ENCODE data around the gene SAMD1. TPM values are rescaled to one million over a fixed set of nuclear protein-coding genes. Genes with fewer than 3 reads are reported as not detected.

SAMD1 gene
- 38.7 and 44.5 TPM in 2 replicates for total RNA-seq

GRCh38 chr19:14090509-14091080 is at the start of gene SAMD1:
TSS of gene SAMD1 (minus strand) at chr19:14090751.

GRCh38 chr19:14136509-14137281 is 46.1 kb upstream of the SAMD1 start, which contains the start of gene ASF1B:
TSS of gene ASF1B (minus strand) at chr19:14136589. CDS start at chr19:14136456, 133 bp downstream.

GRCh38 chr19:14117668-14118164 is 27.2 kb upstream of the SAMD1 start, which contains the start of gene PRKACA:
TSS of gene PRKACA (minus strand) at chr19:14117762. CDS start at chr19:14117547, 215 bp downstream.

DNA sequence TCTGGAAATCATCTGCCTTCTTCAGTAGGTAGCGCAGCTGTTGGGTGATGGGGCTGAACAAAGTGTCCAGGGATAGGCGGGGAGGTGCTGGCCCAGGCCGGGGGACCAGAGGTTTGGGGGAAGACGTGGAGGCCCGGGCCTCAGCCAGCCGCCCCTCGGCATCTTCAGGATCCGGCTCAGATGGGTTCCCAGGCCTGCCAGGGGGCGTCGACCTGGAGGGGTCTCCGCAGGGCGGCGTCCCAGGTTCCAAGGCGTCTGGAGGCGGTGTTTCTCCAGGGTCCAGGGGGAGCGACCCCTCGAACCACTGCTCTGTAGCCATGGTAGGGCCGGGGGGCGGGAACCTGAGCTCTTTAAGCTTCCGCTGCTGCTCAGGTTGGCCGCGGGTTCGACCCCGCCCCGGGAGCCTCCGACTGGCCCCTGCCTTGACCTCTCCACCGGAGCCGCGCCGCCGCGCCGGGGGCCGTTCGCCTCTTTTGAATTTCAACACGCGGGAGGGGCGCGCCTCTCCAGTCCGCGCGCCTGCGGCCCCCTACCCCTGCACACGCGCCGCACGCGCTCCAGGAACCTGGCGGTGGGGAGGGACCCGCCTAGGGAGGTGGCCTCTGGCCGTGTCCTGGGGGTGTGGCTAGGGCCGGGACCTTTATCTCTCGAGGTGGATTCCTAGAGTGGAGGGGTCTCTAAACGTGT is 5.1 kb downstream of the SAMD1 start, which contains the start of gene C19orf67:
C19orf67 (minus strand) TSS at position 475 of the 687 bp plus-strand sequence; CDS start at position 319, 156 bp downstream.

GRCh38 chr19:14072535-14073260 is 17.9 kb downstream of the SAMD1 start, which contains the start of gene MISP3:
TSS of gene MISP3 (plus strand) at chr19:14072786. CDS start at chr19:14073310, 524 bp downstream.

DNA sequence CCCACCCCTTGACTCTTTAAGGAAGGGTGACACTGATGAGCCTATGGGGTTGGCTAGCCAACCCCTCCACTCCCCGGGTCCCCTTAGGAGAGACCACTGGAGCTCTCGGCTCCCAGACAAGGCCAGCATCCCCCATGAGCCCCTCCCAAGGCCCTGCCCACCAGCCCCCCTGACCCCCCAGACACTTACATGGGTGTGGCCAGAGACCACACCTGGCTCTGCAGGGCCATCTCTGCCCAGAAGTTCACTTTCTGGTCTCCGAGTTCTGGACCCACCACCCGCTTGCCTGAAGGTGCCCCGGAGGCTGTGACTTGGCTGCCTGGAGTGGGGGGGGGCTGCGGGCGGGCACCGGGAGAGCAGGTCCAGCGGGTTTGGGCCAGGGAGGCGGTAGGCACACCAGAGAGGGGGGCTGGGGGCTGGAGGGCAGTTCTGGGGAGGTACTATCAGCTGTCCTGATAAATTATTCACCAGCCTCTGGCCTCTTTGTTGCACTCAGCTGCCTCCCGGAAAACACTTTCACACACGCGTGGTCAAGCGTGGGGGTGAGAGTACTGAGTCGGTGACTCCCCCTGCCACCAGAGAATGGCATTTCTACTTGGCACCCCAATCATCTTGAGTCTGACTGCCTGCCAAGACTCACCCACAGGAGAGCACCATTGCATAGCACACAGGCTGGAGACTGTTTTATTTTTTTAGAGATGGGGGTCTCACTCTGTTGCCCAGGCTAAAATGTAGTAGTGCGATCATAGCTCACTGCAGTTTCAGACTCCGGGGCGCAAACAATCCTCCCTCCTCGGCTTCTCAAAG is 28.6 kb downstream of the SAMD1 start, which contains the start of gene PALM3:
PALM3 (minus strand) TSS at position 326 of the 807 bp plus-strand sequence; CDS start at position 230, 96 bp downstream.

Other genes with a start within 250 kb of the SAMD1 start
- not detected in 2 replicates for gene NANOS3, start 213.6 kb downstream of the SAMD1 start, total RNA-seq
- gene BRME1, start 184.6 kb downstream of the SAMD1 start, total RNA-seq = 0.19 and 0.20 TPM in 2 replicates
- gene CC2D1A, start 184.6 kb downstream of the SAMD1 start, total RNA-seq = 14.4 and 20.3 TPM in 2 replicates
- gene PODNL1, start 152.3 kb downstream of the SAMD1 start, total RNA-seq = 5.7 and 8.3 TPM in 2 replicates
- gene DCAF15, start 138.2 kb downstream of the SAMD1 start, total RNA-seq = 8.2 and 9.0 TPM in 2 replicates
- 3.9 and 4.5 TPM in 2 replicates for gene RFX1, start 84.4 kb downstream of the SAMD1 start, total RNA-seq
- gene RLN3, start 62.6 kb downstream of the SAMD1 start, total RNA-seq = not detected in 2 replicates
- gene IL27RA, start 59.0 kb downstream of the SAMD1 start, total RNA-seq = 1.9 and 3.2 TPM in 2 replicates
- gene PALM3, start 28.7 kb downstream of the SAMD1 start, total RNA-seq = 0.37 TPM in 1 of 2 replicates, not detected in the other
- 1.4 and 1.8 TPM in 2 replicates for gene MISP3, start 18.0 kb downstream of the SAMD1 start, total RNA-seq
- gene C19orf67, start 5.0 kb downstream of the SAMD1 start, total RNA-seq = not detected in 2 replicates
- gene PRKACA, start 27.0 kb upstream of the SAMD1 start, total RNA-seq = 77.6 and 82.4 TPM in 2 replicates
- 3.7 and 6.3 TPM in 2 replicates for gene ASF1B, start 45.8 kb upstream of the SAMD1 start, total RNA-seq
- 22.0 and 22.7 TPM in 2 replicates for gene ADGRL1, start 115.4 kb upstream of the SAMD1 start, total RNA-seq

Measured in cardiac ventricle fibroblast (primary cell).